NCI-H2171 (cell line): ENCODE results near the gene LRRIQ3.
A peak's percentile ranks its signal among the peaks of the same experiment; 100 is the strongest.
"Not testable (repeated sequence)": the region's sequence is repeated elsewhere in the genome, so short reads cannot be mapped to it uniquely, and the experiment has no call there.

ENCODE experiments used
- DNase-seq: peaks from one replicate; lab custom pipeline; 2025; lab: John Stamatoyannopoulos, UW

LRRIQ3 gene, protein sequence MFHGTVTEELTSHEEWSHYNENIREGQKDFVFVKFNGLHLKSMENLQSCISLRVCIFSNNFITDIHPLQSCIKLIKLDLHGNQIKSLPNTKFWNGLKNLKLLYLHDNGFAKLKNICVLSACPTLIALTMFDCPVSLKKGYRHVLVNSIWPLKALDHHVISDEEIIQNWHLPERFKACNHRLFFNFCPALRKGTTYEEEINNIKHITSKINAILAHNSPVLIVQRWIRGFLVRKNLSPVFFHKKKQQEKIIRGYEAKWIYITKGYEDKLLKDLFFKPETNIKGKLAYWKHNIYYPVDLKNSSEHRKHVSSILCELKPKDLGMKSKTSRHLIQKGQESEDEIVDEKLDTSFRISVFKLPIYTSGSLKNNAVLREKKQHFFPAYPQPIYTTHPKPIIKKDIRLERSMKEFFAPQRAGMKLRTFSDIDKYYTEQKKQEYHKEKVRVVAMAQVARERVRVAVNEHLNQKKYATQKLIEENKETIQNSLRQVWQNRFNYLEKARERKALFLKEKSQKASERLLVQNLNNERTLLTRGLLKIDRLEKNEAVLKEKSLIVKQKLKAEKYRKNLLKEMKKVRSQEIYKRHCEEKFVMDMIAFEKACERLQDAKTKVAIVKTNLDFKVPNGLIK

DNA sequence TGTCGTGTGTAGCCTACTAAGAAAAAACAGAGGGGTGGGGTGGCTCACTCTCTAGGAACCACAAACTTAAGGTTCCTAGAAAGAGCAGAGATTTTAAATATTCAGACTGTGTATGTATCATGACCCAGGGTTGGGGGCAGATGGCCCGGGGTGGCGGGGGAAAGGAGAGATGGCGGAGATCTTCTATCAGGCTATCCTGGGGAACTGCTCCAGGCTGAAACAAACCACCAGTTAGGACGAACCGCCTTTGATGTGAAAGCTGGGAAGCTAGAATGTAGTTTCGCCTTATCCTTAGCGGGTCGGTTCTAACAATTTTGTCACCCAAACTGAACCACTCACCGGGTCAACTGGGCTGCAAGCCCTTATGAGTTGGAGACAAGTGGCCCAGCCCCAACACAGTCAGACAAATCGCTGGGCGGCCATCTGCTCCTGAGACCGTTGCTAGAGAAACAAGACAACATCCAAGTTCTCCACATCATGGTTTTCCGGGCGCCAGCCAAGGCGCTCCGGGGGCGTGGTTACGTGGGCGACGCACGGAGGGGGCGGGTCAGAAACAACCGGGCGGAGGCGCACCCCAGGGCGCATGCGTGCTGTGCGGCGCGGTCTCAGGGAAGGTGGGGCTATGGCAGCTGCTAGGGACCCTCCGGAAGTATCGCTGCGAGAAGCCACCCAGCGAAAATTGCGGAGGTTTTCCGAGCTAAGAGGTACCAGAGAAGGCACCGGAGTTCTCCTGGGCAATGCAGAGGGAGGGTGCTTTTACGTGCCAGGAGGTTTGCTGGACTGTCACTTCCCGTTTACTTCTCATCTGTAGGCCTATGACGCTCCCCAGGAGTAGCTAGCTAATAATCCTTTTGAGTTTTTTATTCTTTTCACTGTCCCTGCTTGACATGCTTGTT lies at the start of gene LRRIQ3, which contains the start of gene FPGT:
Gene LRRIQ3, minus strand, starts transcription at position 520 of the 896 bp plus-strand sequence. CDS start 14,492 bp downstream, outside the sequence.
Gene FPGT, plus strand, starts transcription at position 586 of the 896 bp plus-strand sequence. Its CDS starts 37 bp downstream, at position 623.
- DNase-seq: peak; percentile 97

DNA sequence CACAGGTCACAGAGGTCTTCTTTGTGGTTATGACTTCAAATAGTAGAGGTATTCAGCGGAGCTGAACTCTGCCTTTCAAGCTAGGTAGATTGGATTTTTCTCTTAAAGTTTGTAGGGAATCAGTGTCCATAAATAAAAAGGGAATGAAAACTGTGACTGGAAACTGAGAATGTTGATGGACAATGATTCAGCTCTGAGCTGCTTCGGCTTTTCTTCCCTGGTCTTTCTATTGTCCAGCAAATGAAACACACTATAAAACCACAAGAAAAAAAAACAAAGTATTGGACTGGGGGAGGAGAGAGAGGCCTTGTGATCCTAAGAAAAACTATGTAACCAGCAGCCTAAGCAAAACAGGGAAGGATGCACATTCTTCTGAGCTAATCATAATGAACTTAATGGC lies 48.3 kb upstream of the LRRIQ3 start:
- DNase-seq: no peak

DNA sequence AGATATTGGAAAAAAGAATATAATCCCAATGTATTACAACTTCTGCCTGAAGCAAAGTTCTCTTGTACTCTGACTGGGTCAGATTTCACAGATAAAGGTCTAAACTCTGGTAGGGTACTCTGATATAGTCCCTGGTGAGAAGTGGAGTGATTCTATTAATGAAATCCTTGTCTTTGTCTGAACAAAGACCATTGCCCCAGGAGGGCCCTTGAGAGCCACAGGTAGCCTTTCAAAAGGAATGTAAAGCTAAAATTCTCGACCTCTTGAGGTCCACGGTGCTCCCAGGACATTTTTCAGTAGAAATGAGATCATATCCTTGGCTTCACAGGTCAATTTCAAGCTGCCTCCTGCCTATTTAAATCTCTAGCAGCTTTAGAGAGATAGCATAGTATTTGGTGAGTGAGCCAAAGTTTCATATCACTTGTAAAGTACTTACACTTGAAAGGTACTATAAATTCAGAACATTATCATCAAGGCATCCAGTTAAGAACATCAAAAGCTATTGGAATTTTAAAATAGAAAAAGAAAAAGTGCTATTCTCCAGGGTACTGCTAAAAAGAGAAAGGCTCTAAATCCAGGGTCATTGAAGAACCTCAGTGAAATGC lies 47.3 kb upstream of the LRRIQ3 start:
- no peak for DNase-seq

DNA sequence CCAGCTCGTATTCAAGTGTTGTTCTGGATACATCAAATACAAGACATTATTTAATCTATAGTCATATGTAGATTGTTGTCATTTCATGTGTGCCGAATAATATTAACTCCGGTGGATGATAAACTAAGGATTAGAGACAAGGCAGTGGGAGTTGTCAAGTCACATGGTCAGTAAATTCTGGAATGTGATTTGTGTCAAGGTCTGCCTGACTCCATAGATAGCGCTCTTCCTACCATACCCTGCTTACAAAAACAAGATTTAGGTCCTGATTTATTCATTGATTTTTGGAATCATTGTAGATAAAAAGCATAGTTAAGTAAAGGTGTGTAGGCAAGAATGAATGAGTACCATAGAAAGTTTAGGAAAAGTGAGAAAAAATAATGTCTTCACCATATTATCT lies 39.8 kb upstream of the LRRIQ3 start:
- DNase-seq: no peak

DNA sequence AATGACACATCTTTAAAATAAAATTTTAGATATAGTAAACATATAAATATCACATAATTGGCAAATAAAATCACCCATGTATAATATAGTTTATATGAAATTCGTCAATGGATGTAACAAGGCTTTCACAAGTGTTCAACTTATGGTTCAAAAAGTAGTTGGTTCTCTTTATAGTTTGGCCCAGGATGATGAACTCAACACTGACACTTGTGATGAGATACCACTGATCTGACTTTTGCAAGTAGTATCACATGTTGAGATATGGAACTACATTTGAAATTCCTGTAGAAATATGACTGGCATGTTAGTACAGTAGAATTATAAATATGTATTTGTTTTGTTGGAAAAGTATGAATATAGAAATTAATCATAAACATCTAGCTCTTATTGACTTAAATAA lies 39.1 kb upstream of the LRRIQ3 start:
- DNase-seq: no peak

DNA sequence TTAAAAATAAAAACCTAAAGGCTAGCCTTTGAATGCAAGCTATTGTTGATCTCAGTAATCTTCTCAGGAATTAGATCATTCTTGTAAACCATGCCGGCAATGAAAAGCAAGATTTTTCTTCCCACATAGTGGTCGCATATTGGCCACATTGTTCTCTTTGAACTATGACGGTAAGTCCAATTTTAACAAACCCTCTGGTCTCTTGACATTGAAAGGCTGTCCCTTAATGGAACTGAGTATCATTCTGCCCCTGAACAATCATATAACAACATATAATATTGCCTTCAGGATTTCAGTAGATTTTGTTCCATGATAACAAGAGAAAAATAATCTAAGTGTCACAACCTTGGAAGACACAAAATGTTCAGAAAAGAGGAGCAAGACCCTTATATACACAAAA lies 38.5 kb upstream of the LRRIQ3 start:
- DNase-seq: no peak

DNA sequence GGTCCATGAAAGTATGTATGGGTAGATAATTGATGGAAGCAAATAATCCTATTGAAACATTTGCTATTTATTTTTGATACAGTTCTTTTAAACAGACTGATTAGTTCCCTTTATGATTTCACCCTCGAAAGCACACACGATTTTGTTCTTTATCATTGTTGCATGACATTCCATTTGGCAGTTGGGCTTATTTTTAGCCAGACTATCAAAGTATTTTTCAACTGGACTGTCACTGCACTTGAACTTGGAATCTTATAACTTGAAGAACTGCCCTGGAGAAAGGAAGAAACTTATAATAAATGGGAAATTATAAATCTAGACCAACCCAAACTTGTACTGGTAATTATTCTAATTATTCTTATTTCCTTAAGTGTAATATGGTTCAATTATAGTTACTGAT lies 37.2 kb upstream of the LRRIQ3 start, which contains the start of gene TNNI3K:
Gene TNNI3K, plus strand, starts transcription at position 235 of the 400 bp plus-strand sequence. Its CDS starts 65 bp downstream, at position 300.
- DNase-seq: no peak

DNA sequence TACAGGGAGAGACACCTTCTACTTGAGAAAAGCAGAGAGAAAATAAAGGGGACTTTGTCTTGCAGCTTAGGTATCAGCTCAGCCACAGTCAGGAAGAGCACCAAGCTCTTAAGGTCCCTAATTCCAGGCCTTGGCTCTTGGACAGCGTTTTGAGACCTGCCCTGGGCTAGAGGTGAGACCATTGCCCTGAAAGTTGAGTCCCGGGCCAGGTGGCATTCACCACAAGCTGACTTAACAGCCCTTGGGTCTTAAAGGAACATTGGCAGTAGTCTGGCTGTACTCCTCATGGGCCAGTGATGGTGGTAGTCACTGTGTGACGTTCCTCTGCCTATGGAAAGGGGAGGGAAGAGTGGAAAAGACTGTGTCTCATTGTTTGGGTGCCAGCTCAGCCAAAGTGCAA lies 25.5 kb upstream of the LRRIQ3 start:
- DNase-seq: no peak

DNA sequence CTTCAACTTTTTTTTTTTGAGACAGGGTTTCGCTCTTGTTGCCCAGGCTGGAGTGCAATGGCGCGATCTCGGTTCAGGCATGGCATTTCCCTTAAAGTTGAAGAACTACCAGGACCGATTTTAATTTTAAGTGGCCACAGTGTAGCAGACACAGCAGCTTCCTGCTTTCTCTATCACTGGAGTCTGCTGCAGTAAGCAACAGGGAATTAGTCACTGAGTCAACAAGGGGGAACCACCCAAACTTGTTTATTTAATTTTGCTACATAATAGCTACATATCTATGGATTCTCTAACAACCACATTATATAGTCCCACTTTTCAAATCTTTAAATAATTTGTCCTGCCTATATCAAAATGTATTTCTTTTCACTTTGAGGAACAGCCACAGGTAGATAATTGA lies 24.7 kb upstream of the LRRIQ3 start:
- DNase-seq: no peak

DNA sequence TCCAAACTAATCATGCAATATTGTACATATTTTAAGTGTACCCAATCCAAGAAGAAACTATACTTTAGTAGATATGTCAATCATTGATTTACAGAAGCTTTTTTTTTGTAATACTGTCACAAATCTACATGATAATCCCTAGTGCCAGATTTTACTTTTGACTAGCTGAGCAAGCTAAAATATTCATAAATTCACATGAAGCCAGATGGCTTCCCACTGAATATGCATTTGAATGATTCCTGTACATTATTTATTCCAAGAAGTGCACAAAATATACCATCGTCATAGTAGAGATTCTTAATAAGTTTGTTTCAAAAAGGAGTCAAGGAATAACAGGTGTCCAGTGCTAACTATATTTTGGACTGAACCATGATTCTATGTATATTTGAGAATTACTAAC lies 17.3 kb upstream of the LRRIQ3 start:
- no peak for DNase-seq

DNA sequence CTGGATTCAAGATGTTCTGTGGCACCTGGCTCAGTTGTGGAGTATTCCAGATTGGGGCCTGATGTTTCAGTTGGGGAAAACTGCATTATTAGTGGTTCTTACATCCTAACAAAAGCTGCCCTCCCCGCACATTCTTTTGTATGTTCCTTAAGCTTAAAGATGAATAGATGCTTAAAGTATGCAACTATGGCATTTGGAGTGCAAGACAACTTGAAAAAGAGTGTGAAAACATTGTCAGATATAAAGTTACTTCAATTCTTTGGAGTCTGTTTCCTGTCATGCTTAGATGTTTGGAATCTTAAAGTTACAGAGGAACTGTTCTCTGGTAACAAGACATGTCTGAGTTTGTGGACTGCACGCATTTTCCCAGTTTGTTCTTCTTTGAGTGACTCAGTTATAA lies 7.3 kb upstream of the LRRIQ3 start:
- DNase-seq: no peak

DNA sequence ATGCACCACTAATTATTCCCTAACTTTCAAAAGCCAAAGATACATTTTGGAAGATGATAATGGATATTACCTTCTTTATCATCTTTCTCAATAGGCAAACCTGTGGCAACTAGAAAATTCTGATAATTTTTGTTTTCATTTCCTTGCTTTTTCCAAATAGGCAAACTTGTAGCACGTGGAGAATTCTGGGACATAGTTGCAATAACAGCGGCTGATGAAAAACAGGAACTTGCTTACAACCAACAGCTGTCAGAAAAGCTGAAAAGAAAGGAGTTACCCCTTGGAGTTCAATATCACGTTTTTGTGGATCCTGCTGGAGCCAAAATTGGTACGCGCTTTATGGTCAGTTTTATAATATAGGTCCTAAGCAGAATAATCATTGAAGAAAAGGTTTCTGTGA lies 1.5 kb upstream of the LRRIQ3 start:
- DNase-seq: no peak

DNA sequence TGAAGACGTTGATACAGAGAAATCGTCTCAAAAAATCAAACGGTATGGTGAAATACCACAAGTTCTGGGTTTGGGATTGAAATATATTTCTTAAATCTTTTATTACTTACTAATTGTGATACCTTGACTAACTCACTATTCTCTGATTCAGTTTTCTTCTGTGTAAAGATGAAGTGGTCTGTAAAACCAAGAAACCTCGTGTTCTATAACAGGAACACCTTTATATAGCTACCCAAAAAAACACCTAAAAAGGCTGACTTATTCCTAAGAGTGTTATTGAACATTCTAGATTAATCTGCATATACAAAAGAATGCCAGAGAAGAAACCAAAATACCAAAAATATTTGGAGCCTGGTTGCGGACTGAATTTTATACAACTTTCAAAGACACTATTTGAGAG lies 721 bp downstream of the LRRIQ3 start:
- no peak for DNase-seq

DNA sequence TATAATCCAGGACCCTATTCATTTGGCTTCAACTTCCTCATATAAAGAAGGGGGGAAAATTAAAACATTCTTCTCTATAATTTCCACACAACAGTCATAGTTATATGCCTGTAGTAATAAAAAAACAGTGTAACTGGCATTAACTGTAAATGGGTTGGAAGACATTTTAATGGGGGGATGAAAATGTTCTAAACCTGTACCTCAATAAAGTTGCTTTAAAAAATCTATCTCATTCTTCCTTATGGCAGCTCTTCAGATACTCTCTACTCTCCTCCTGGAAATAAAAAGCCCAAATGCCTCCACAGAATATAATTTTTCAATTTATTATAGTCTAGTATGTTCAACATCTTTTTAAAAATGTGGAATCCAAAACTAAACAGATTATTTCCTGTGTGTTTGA lies 2.6 kb downstream of the LRRIQ3 start:
- DNase-seq: no peak

DNA sequence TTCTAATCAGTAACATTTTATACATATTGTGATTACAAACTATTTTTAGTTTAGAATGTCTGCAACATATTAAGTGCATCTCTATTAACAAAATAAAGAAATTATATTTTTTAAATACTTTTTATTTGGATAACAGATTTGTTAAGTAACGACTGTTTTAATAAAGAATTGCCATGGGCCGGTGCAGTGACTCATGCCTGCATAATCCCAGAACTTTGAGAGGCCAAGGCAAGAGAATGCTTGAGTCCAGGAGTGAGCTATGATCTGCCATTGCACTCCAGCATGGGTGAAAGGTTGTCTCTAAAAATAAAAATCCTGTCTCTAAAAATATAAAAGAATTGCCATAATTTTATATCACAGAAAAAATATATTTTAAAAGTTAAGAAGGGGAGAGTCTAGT lies 4.1 kb downstream of the LRRIQ3 start:
- no peak for DNase-seq

DNA sequence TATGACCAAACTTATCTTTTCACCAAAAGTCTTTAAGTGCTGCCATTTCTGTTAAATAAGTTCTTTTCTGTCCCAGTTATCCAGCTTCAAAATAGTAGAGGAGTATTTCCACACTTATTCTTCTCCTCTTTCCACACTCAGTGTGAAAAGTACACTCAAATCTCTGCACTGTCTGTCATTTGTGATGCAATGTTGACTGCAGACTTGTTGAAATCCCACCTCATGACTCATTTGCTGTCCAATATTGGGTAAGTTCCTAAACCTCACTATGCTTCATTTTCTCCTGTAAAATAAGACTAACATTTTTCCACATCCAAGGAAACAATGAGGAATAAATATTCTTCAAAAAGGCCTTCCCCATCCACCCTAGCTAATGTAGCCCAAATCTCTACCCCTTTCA lies 17.5 kb downstream of the LRRIQ3 start:
- DNase-seq: no peak

DNA sequence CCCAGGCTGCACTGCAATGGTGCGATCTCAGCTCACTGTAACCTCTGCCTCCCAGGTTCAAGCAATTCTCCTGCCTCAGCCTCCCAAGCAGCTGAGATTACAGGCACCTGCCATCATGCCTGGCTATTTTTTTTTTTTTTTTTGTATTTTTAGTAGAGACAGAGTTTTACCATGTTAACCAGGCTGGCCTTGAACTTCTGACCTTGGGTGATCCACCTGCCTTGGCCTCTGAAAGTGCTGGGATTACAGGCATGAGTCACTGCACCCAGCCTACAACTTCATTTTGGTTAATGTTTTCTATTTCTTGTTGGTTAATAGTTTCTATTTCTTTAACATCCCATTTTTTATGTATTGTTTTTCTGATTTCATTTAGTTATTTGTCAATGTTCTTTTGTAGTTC lies 23.6 kb downstream of the LRRIQ3 start:
- DNase-seq: not testable (repeated sequence)

DNA sequence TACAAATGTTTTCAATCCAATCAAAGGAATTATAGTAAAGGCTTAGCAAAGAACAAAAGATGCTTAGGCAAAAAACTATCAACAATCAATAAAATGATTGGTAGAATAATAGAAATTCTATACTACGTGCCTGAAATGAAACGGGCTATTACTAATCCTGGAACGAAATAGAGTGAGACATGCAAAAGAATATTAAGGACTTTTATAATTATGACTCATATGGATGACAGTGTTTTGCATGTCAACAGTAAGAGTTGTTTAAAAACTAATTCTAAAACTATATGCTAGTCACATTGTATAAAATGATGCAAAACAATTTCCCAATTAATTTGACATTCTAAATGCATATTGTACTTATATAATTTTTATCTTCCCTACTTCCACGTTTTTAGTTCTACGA lies 35.6 kb downstream of the LRRIQ3 start:
- DNase-seq: no peak

DNA sequence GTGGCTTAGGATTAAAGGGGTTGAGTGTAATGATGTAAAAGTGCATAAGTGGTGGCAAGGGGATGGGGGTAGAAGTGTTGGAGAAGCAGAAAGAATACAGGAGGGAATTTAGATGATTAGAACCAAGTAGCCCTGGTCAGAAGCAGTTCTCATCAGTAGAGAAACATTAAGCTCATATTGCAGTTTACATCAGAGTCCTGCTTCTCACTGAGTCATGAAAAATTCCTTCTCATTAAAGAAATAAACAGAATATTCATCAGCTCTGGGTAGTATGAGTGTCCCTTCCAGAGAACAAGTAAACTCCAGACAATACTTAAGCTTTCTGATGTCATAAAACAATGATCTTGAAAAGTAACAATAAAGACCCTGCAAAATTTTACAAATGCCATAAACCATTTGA lies 36.5 kb downstream of the LRRIQ3 start:
- no peak for DNase-seq

DNA sequence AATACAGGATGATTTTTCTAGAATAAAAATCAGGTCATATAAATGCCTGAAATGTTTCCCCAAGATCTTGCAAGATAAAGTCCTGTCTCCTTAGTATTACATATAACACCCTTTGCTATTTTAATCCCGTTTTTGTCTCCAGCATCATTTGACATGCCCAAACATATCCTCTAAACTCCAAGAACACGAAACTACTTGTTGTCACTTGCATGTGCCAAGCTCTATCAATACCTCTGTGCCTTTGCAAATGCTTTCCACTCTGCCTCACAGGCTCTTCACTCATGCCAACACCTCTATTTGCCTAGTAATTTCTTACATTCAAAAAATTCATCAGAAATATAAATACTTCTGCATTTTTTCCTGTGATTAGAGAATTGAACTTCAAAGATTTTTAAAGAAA lies 37.9 kb downstream of the LRRIQ3 start:
- DNase-seq: no peak

DNA sequence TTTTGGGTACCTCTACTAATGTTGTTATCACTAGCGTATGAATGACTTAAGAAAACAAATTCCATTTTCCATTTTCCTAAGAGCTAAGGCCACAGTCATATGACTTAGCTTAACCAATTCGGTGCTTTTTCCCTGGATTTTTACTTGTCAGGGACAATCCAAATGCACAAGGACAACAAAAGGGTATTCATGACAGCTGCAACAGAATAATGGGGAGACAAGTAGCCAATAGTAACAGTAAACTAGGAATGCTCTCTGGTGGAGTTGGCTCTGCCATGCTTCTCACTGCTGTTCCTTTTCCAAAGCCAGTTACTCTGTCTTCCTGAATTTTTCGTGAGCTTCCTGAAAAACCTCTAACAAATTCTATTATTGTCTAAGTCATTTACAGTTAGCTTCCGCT lies 52.9 kb downstream of the LRRIQ3 start:
- no peak for DNase-seq

DNA sequence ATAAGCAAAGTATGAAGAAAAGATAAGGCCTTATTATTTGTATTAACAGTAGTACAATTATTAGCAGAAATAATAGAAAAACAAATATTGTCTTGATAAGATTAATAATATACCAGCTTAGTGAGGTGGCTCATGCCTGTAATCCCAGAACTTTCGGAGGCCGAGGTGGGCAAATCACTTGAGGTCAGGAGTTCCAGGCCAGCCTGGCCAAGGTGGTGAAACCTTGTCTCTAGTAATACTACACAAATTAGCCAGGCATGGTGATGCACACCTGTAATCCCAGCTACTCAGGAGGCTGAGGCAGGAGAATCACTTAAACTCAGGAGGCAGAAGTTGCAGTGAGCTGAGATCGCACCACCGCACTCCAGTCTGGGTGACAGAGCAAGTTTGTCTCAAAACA lies 80.6 kb downstream of the LRRIQ3 start:
- DNase-seq: not testable (repeated sequence)
